ENCODE data around the gene DUSP11. TPM values are rescaled to one million over a fixed set of nuclear protein-coding genes. Genes with fewer than 3 reads are reported as not detected.

The DUSP11 gene
- total and polyA plus RNA-seq, 9 of the 15 experiments (the other 6 are each of a cell fraction or from before 2014, with no cell fraction given): 20.7 to 79.8 (median 29.3) TPM

GRCh38 chr2:73822991-73823390, 43.1 kb upstream of the DUSP11 start (continued):
- peak; percentile 98 for TF ChIP-seq ZBTB40 (IDR thresholded peaks at IDR 0.05)
- TF ChIP-seq ZBTB40 (CRISPR knock-in tag; IDR thresholded peaks at IDR 0.05): peak; percentile 90
- TF ChIP-seq ZNF76 (CRISPR knock-in tag; IDR thresholded peaks at IDR 0.05; ENCODE audit: borderline replicate concordance): no peak
